ENCODE results near the gene TLE4.

DNA sequence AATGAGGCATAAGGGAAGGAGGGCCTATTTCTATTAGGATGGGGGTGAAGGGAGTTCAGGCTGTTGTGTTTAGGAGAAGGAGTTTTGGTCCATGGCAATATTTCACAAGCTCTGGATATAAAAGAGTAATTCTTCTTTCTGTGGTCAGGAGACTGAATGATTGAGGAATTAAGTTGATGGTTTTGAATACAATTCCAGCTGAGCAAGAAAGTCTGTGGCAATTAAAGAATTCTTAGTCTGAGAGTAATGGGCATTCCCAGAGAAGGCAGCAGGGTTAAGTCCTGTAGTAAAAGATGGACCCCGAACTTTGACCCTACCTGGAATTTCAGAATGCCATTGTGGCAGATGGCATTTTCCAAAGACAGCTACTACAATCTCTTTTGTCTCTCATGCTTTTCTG is 202.6 kb downstream of the TLE4 start:
- no peak for TF ChIP-seq CHD1 (IDR thresholded peaks at IDR 0.05; ENCODE audit: low read depth, low read length)
- TF ChIP-seq, protein P1, sequence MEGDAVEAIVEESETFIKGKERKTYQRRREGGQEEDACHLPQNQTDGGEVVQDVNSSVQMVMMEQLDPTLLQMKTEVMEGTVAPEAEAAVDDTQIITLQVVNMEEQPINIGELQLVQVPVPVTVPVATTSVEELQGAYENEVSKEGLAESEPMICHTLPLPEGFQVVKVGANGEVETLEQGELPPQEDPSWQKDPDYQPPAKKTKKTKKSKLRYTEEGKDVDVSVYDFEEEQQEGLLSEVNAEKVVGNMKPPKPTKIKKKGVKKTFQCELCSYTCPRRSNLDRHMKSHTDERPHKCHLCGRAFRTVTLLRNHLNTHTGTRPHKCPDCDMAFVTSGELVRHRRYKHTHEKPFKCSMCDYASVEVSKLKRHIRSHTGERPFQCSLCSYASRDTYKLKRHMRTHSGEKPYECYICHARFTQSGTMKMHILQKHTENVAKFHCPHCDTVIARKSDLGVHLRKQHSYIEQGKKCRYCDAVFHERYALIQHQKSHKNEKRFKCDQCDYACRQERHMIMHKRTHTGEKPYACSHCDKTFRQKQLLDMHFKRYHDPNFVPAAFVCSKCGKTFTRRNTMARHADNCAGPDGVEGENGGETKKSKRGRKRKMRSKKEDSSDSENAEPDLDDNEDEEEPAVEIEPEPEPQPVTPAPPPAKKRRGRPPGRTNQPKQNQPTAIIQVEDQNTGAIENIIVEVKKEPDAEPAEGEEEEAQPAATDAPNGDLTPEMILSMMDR (IDR thresholded peaks at IDR 0.05 in 2 of 3, conservative IDR thresholded peaks at IDR 0.05 in 1 of 3; ENCODE audit: control insufficient read depth in 2 of 3, extremely low read depth in 1 of 3, insufficient read depth in 1 of 3, low read depth in 3 of 3, low read length in 3 of 3), result no peak
- no peak for TF ChIP-seq CHD2 (IDR thresholded peaks at IDR 0.05; ENCODE audit: borderline replicate concordance, low read depth, low read length)
- TF ChIP-seq, protein P2, sequence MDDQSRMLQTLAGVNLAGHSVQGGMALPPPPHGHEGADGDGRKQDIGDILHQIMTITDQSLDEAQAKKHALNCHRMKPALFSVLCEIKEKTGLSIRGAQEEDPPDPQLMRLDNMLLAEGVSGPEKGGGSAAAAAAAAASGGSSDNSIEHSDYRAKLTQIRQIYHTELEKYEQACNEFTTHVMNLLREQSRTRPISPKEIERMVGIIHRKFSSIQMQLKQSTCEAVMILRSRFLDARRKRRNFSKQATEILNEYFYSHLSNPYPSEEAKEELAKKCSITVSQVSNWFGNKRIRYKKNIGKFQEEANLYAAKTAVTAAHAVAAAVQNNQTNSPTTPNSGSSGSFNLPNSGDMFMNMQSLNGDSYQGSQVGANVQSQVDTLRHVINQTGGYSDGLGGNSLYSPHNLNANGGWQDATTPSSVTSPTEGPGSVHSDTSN (IDR thresholded peaks at IDR 0.05; ENCODE audit: insufficient replicate concordance, low read depth, low read length), result no peak
